Adipocyte (in vitro differentiated cells): Measurements from ENCODE around the gene MORN4.
"Not testable (repeated sequence)": the region's sequence is repeated elsewhere in the genome, so short reads cannot be mapped to it uniquely, and the experiment has no call there.

Experiments
- DNase-seq: peaks from one replicate; pipeline ENCODE4 v3.0.0-alpha.2; 2015; ENCODE audit warnings: low read depth
- H3K27me3 ChIP-seq: replicated peaks from 2 replicates; pipeline ENCODE4 v1.7.0; 2013; ENCODE audit warnings: mild to moderate bottlenecking, low read length, moderate library complexity; ENCODE audit not compliant: control insufficient read depth, insufficient read depth
- H3K36me3 ChIP-seq: 2 replicates; pipeline ENCODE4 v1.7.0; 2013; ENCODE audit warnings: low read length, mild to moderate bottlenecking, moderate library complexity; ENCODE audit not compliant: control insufficient read depth, insufficient read depth, severe bottlenecking
- H3K4me1 ChIP-seq: 2 replicates; pipeline ENCODE4 v1.7.0; 2013; ENCODE audit warnings: mild to moderate bottlenecking, low read length, moderate library complexity; ENCODE audit not compliant: control insufficient read depth, insufficient read depth
- H3K4me3 ChIP-seq: 2 replicates; pipeline ENCODE4 v1.7.0; 2013; ENCODE audit warnings: mild to moderate bottlenecking, low read length, moderate library complexity
- H3K9ac ChIP-seq: 2 replicates; pipeline ENCODE4 v1.7.0; 2013; ENCODE audit warnings: mild to moderate bottlenecking, low read length, moderate library complexity
- H3K9me3 ChIP-seq: 2 replicates; pipeline ENCODE4 v1.7.0; 2013; ENCODE audit warnings: mild to moderate bottlenecking, low read length, moderate library complexity; ENCODE audit not compliant: control insufficient read depth

The MORN4 gene

DNA sequence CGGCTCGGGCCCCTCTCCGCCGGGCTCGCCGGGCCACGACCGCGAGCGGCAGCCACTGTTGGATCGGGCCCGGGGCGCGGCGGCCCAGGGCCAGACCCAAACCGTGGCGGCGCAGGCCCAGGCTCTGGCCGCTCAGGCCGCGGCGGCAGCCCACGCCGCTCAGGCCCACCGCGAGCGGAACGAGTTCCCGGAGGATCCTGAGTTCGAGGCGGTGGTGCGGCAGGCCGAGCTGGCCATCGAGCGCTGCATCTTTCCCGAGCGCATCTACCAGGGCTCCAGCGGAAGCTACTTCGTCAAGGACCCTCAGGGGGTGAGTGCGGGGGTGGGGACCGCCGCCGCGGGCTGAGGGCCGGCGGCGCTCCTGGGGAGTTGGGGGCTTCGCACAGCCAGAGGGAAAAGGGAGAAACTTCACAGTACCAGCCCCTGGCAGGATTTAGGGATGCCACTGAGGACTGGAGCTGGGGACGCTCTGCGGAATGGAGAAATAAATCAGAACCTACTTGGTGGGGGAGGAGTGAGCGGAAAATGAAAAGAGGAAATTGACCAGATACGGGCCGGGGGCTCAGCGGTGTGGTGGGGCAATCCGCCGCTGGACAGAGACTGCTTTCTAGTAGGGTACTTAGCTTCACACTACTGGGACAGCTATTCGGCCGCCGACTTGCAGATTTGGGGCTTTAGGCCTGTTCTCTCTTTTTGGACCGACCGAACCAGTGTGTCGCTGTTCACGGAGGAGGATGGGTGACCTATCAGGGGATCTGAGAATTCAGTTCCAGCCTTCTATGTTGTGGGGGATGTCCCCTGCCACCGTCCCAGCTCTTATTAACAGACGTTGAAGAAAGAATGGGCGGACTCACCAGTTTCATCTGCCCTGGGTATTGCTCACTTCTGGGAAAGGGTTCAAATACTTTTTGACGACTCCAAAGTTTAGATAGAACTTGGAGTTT is 7.8 kb upstream of the MORN4 start:
- H3K4me1 ChIP-seq, result peaks cover 21% of the 10 kb centered on the region
- H3K9me3 ChIP-seq, result no peaks in the 10 kb centered on the region
- H3K27me3 ChIP-seq, result no peaks in the 10 kb centered on the region
- peak overlapping the region; percentile 87 for H3K4me3 ChIP-seq
- peaks cover 19% of the 10 kb centered on the region for H3K36me3 ChIP-seq
- peak; percentile 70 for DNase-seq
- H3K9ac ChIP-seq, result peak overlapping the region; percentile 94

DNA sequence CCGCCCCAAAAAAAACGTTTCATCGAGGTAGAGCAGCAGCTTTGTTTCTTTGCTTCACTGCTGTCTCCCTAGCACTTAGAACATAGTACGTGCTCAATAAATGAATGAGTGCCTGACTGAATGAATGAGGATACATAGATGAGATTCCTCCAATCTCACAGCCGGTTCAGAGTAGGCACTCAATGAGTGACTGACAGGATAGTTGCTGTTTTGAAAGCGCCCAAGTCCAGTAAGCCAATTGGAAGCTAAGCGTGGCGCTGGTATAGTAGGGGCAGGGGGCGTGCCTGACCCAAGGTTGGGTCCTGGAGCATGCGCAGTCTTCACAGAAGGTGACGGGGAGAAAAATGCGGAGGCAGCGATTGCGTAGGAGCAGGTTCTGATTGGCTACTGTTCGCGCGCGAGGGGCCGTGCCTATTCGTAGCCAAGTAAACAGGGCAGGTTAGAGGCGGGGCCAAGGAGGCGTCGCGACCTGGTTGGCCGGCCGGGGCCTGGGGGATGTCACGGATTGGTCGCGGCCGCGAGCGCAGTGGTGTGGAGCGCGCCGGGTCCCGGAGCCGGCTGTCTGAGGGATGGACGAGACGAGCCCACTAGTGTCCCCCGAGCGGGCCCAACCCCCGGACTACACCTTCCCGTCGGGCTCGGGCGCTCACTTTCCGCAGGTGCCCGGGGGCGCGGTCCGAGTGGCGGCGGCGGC is 7.0 kb upstream of the MORN4 start, which contains the start of gene PI4K2A:
PI4K2A (plus strand) TSS at position 498 of the 694 bp plus-strand sequence; CDS start at position 570, 72 bp downstream.
- Histone ChIP-seq H3K4me1 (peaks cover 21% of the 10 kb centered on the region), H3K36me3 (peaks cover 14% of the 10 kb centered on the region), H3K27me3 (no peaks in the 10 kb centered on the region), H3K9me3 (no peaks in the 10 kb centered on the region), H3K9ac (peak within 1 kb of the TSS; percentile 94), H3K4me3 (peak within 1 kb of the TSS; percentile 87)
- DNase-seq, result peak; percentile 100

DNA sequence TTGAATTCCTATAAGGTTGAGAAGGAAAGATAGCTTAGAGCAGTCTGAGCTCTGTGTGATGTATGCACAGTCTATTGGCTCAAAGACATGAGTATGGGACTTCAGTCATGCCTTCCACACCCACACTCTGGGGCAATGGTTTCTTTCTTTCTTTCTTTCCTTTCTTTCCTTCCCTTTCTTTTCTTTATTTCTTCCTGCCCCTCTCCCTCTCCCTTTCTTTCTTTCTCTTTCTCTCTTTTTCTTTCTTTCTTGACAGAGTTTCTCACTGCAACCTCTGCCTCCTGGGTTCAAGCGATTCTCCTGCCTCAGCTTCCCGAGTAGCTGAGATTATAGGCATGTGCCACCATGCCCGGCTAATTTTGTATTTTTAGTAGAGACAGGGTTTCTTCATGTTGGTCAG is 5.8 kb upstream of the MORN4 start:
- not testable (repeated sequence) for H3K36me3 ChIP-seq, DNase-seq, H3K4me3 ChIP-seq, H3K9me3 ChIP-seq, H3K9ac ChIP-seq, H3K27me3 ChIP-seq
- peaks cover 17% of the 10 kb centered on the region for H3K4me1 ChIP-seq

DNA sequence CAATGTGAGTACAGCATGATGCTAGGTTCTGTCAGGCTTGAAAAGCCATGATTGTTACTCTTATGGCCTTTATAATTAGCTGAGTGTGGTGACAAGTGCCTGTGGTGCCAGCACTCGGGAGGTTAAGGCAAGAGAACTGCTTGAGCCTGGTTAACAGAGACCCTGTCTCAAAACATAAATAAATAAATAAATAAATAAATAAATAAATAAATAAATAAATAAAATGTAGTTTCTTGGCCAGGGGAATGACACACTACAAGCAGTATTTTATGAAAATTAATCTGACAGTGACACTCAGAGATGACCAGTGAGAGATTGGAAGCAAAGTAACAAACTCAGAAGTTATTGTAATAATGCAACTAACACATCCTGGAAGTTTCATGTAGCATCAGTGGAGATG is 2.3 kb upstream of the MORN4 start:
- Histone ChIP-seq H3K9ac (no peak overlapping the region), H3K4me1 (no peaks in the 10 kb centered on the region), H3K27me3 (no peaks in the 10 kb centered on the region), H3K4me3 (no peak overlapping the region), H3K36me3 (no peaks in the 10 kb centered on the region), H3K9me3 (no peaks in the 10 kb centered on the region)
- DNase-seq, result no peak

DNA sequence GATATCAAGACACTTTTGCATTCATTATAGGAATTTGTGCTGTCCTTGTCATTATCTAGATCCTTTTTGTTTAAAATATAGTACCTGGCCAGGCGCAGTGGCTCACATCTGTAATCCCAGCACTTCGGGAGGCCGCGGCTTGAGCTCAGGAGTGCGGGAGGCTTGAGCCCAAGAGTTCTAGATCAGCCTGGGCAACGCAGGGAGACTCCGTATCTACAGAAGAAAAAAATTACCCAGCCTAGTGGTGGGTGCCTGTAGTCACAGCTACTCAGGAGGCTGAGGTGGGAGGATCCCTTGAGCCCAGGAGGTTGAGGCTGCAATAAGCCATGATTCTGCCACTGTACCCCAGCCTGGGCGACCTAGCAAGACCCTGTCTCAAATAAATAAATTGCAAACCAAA is 621 bp upstream of the MORN4 start:
- H3K9me3 ChIP-seq, result no peaks in the 10 kb centered on the region
- peak overlapping the region; percentile 88 for H3K4me3 ChIP-seq
- no peaks in the 10 kb centered on the region for H3K27me3 ChIP-seq
- DNase-seq, result no peak
- H3K4me1 ChIP-seq, result no peaks in the 10 kb centered on the region
- peak overlapping the region; percentile 80 for H3K9ac ChIP-seq
- H3K36me3 ChIP-seq, result no peaks in the 10 kb centered on the region

DNA sequence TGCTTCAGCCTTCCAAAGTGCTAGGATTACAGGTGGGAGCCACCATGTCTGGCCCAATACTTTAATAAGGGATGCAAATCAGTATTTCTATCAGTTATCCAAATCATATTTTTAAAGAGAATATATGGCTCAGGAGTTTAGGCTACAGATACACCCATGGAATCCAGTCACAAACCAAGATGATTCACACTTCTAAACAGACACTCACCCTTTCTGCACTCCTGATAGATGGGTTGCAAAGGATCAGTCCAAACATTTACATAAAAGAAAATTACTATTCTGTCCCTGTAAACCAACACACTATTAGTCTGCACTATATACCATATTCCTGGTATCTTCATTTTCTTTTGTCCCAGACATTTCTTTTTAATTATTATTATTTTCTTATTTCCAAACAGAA is 2.2 kb downstream of the MORN4 start:
- H3K4me1 ChIP-seq, result no peaks in the 10 kb centered on the region
- H3K9me3 ChIP-seq, result no peaks in the 10 kb centered on the region
- H3K36me3 ChIP-seq, result no peaks in the 10 kb centered on the region
- H3K9ac ChIP-seq, result no peak overlapping the region
- no peak for DNase-seq
- no peak overlapping the region for H3K4me3 ChIP-seq
- H3K27me3 ChIP-seq, result no peaks in the 10 kb centered on the region

DNA sequence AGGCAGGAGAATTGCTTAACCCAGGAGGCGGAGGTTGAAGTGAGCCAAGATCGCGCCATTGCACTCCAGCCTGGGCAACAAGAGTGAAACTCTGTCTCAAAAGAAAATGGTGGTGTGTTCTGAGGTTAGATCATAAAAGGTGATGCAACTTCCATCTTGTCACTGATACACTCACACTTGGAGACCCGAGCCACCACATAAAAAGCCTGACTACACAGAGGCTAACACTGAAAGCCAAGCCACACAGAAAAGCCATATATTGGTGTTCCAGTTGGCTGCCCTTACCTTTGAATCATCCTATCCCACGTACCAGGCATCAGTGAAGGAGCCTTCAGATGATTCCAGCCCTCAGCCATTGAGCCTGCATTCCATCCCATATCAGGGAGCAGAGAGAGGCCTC is 4.0 kb downstream of the MORN4 start:
- H3K9ac ChIP-seq, result no peak overlapping the region
- no peaks in the 10 kb centered on the region for H3K4me1 ChIP-seq
- no peak overlapping the region for H3K4me3 ChIP-seq
- no peak for DNase-seq
- no peaks in the 10 kb centered on the region for H3K27me3 ChIP-seq
- H3K9me3 ChIP-seq, result no peaks in the 10 kb centered on the region
- no peaks in the 10 kb centered on the region for H3K36me3 ChIP-seq

DNA sequence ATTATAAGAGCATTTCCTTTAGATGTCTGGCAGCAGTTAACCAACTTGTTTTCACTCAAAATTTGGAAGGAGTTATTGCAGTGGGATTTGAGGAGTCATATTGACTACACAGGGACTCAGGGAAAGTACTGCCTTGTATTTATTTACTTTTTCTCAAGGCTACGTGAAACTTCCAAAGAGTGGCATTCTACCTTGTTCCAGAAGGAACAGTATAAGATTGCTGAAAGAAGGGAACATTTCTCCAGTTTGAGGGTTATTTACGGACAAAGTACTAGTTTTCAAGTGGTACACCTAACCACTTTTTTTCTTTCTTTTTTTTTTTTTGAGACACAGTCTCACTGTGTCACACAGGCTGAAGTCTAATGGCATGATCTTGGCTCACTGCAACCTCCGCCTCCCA is 5.1 kb downstream of the MORN4 start:
- H3K4me3 ChIP-seq, result no peak overlapping the region
- H3K4me1 ChIP-seq, result no peaks in the 10 kb centered on the region
- H3K9me3 ChIP-seq, result no peaks in the 10 kb centered on the region
- DNase-seq, result no peak
- no peaks in the 10 kb centered on the region for H3K36me3 ChIP-seq
- no peaks in the 10 kb centered on the region for H3K27me3 ChIP-seq
- no peak overlapping the region for H3K9ac ChIP-seq

DNA sequence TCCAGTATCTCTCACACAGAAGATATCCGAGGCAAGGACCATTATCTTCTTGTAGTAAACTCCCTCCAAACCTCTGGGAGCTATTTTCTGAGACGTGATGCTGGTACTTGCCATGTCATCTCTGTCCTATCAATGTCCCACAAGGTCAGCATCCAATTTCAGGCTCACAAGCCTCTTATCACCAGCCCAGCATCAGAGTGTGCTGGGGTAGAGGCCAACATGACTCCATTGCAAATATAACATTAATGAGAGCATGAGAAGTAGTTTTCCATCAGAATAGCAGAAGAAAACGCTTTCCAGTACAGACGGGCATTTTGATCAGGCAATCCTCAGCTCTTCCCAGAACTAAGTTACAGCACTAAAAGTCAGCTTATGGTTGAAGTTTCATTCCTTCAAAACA is 5.6 kb downstream of the MORN4 start:
- Histone ChIP-seq H3K9ac (no peak overlapping the region), H3K4me1 (no peaks in the 10 kb centered on the region), H3K4me3 (no peak overlapping the region), H3K9me3 (no peaks in the 10 kb centered on the region), H3K27me3 (no peaks in the 10 kb centered on the region), H3K36me3 (no peaks in the 10 kb centered on the region)
- no peak for DNase-seq

DNA sequence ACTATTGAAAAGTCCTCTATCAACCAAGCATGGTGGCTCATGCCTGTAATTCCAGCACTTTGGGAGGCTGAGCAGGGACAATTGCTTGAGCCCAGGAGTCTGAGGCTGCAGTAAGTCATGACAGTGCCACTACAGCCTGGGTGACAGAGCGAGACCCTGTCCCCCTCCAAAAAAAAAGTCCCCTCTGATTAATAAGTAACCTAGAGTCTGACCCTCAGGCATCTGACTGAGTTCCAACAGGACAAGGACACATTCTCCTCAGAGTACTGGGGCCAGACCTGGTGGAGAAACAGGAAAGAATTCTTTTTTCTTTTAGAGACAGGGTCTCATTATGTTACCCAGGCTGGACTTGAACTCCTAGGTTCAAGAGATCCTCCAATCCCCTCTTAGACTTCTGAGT is 10.0 kb downstream of the MORN4 start:
- Histone ChIP-seq H3K27me3 (no peaks in the 10 kb centered on the region), H3K4me1 (no peaks in the 10 kb centered on the region), H3K9ac (no peak overlapping the region), H3K36me3 (no peaks in the 10 kb centered on the region), H3K9me3 (no peaks in the 10 kb centered on the region), H3K4me3 (no peak overlapping the region)
- no peak for DNase-seq

DNA sequence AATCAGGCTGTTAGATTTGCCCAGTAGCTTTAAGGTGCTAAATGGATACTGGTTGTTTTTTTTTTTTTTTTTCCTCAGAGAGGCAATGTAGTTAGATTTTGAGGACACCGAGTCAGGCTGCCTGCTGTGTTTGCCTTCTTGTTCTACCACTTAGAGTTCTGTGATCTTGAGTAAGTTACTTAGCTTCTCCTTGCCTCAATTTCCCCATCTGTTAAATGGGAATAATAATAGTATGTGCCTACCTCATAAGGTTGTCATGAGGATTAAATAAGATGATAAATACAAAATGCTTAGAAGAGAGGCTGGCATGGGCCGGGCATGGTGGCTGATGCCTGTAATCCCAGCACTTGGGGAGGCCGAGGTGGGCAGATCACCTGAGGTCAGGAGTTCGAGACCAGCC is 14.6 kb downstream of the MORN4 start:
- DNase-seq, result no peak
- no peaks in the 10 kb centered on the region for H3K9me3 ChIP-seq
- no peak overlapping the region for H3K4me3 ChIP-seq
- no peaks in the 10 kb centered on the region for H3K27me3 ChIP-seq
- no peaks in the 10 kb centered on the region for H3K4me1 ChIP-seq
- no peaks in the 10 kb centered on the region for H3K36me3 ChIP-seq
- H3K9ac ChIP-seq, result no peak overlapping the region
